ENCODE data around the gene KCNQ4.

Gene KCNQ4

GRCh38 chr1:40803902-40804301 is 20.3 kb downstream of the KCNQ4 start:
- Mint-ChIP-seq H3K36me3 (ENCODE audit: low read depth) (no peaks in the 10 kb centered on the region), H3K4me3 (no peak overlapping the region), H3K9me3 (no peaks in the 10 kb centered on the region), H3K4me1 (ENCODE audit: low read depth) (peaks cover 28% of the 10 kb centered on the region), H3K27me3 (ENCODE audit: low read depth) (no peaks in the 10 kb centered on the region), H3K27ac (no peak overlapping the region)

DNA sequence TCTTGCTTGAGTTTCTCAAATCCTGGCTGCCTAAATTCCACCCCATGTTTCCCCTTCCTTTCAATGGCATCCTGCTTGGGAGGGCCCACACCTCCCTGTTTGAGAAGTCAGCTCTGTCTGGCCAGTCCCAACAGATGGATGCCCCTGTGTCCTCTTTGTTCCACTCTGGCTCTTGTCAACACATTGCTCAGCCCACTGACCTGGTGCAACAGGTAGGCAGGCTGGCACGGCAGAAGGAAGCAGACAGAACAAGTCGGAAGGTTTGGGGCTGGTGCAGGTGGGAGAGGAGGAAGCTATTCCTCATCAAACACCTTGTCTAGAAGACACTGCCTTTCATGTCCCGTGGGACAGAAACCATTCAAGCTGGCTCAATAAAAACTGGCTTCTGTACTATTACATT is 22.7 kb downstream of the KCNQ4 start:
- Mint-ChIP-seq H3K36me3 (ENCODE audit: low read depth) (peaks cover 6% of the 10 kb centered on the region), H3K9me3 (peaks cover 5% of the 10 kb centered on the region), H3K27ac (no peak overlapping the region), H3K4me3 (no peak overlapping the region), H3K4me1 (ENCODE audit: low read depth) (peaks cover 39% of the 10 kb centered on the region), H3K27me3 (ENCODE audit: low read depth) (no peaks in the 10 kb centered on the region)

GRCh38 chr1:40806731-40807695 is 23.4 kb downstream of the KCNQ4 start:
- H3K36me3 Mint-ChIP-seq (ENCODE audit: low read depth), result peaks cover 6% of the 10 kb centered on the region
- peaks cover 5% of the 10 kb centered on the region for H3K9me3 Mint-ChIP-seq
- no peaks in the 10 kb centered on the region for H3K27me3 Mint-ChIP-seq (ENCODE audit: low read depth)
- no peak overlapping the region for H3K27ac Mint-ChIP-seq
- no peak overlapping the region for H3K4me3 Mint-ChIP-seq
- H3K4me1 Mint-ChIP-seq (ENCODE audit: low read depth), result peaks cover 31% of the 10 kb centered on the region

DNA sequence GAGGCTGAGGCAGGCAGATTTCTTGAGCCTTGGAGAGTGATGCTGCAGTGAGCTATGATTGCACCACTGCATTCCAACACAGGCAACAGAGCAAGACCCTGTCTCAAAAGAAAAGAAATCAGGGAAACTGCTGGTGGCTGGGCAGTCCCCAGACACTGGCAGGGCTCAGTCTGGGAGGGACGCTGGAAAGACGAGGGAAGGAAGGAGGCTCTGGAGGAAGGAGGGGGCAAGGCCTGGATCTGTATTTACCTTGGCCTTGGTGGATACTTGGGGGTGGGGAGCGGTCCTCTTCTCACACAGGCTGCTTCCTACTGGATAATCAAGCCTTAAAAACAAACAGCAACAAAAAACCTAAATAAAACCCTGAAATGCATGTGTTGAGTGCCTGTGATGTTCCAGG is 24.4 kb downstream of the KCNQ4 start:
- H3K27ac Mint-ChIP-seq, result peak overlapping the region; percentile 50

DNA sequence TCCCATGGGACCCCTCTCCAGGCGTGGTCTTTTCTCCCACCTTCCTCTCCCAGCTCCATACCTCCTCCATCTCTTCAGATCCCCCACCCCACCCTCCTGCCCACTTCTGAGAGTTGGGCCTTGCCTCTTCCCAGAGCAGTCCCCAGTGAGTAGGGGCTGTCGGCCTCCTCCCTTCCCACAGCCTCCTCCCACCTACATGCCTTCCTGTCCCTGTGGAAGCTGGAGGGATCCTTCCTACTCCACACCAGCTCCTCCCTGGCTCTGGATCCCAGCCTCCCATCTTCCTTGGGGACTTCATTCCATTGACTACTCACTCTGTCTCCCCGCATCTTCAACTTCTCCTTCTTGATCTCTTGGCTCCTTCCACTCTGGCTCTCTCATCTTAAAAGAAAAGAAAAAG is 24.9 kb downstream of the KCNQ4 start:
- Mint-ChIP-seq H3K36me3 (ENCODE audit: low read depth) (peaks cover 6% of the 10 kb centered on the region), H3K4me1 (ENCODE audit: low read depth) (peaks cover 27% of the 10 kb centered on the region), H3K27me3 (ENCODE audit: low read depth) (no peaks in the 10 kb centered on the region), H3K9me3 (peaks cover 5% of the 10 kb centered on the region), H3K27ac (peak overlapping the region; percentile 97), H3K4me3 (no peak overlapping the region)

More for the DNA sequence above, 24.4 kb downstream of the KCNQ4 start:
- Mint-ChIP-seq H3K4me1 (ENCODE audit: low read depth) (peaks cover 29% of the 10 kb centered on the region), H3K4me3 (no peak overlapping the region), H3K36me3 (ENCODE audit: low read depth) (peaks cover 6% of the 10 kb centered on the region), H3K9me3 (peaks cover 5% of the 10 kb centered on the region), H3K27me3 (ENCODE audit: low read depth) (no peaks in the 10 kb centered on the region)

- Mint-ChIP-seq H3K4me1 (ENCODE audit: low read depth) (peaks cover 27% of the 10 kb centered on the region), H3K27ac (peak overlapping the region; percentile 97), H3K4me3 (peak overlapping the region; percentile 74), H3K9me3 (peaks cover 5% of the 10 kb centered on the region), H3K36me3 (ENCODE audit: low read depth) (peaks cover 6% of the 10 kb centered on the region), H3K27me3 (ENCODE audit: low read depth) (no peaks in the 10 kb centered on the region)
These were observed 25.3 kb downstream of the KCNQ4 start for GRCh38 chr1:40808909-40809308.

GRCh38 chr1:40810927-40811326 is 27.3 kb downstream of the KCNQ4 start:
- H3K4me3 Mint-ChIP-seq, result no peak overlapping the region
- H3K27ac Mint-ChIP-seq, result no peak overlapping the region
- H3K36me3 Mint-ChIP-seq (ENCODE audit: low read depth), result peaks cover 6% of the 10 kb centered on the region
- H3K9me3 Mint-ChIP-seq, result peaks cover 5% of the 10 kb centered on the region
- H3K27me3 Mint-ChIP-seq (ENCODE audit: low read depth), result peaks cover 4% of the 10 kb centered on the region
- H3K4me1 Mint-ChIP-seq (ENCODE audit: low read depth), result peaks cover 27% of the 10 kb centered on the region

DNA sequence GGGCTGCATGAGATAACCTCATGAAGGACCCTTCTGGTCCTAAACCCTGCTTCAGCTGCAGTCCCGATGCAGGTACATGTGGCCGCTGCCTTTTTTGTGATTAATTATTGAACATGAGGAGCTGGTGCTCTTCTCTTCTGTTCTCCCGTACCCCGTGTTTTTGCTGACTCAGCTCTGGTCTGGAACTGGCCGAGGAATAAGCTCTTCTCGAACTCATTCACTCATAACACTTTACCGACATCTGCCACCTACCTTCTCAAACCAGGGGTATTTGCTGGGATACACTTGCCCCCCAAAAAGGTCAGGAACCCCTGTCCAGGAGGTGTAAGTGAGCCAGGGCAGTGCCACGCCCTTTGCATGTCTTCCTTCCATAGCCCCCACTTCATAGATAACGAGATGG is 31.8 kb downstream of the KCNQ4 start:
- H3K27me3 Mint-ChIP-seq (ENCODE audit: low read depth), result peaks cover 8% of the 10 kb centered on the region
- no peaks in the 10 kb centered on the region for H3K36me3 Mint-ChIP-seq (ENCODE audit: low read depth)
- no peaks in the 10 kb centered on the region for H3K9me3 Mint-ChIP-seq
- no peak overlapping the region for H3K4me3 Mint-ChIP-seq
- no peak overlapping the region for H3K27ac Mint-ChIP-seq
- H3K4me1 Mint-ChIP-seq (ENCODE audit: low read depth), result peaks cover 19% of the 10 kb centered on the region

DNA sequence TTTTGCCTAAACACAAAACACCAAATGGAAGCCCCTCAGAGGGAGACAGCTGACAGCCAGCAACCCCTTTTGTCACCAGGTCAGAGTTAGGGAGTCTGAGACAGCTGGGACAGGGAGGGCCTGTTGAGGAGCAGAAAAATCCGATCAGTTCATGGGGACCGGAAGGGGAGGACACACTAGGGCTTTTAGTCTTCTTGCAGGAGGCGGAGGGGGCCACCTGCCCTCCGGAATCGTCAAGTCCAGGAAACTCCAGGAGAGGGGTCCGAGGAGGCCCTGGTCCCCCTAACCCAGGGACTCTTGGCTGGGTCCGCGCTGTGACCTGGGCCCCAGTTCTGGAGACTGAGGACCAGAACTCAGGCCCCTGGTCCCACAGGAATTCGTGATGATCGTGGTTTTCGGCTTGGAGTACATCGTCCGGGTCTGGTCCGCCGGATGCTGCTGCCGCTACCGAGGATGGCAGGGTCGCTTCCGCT is 34.2 kb downstream of the KCNQ4 start:
- Mint-ChIP-seq H3K4me1 (ENCODE audit: low read depth) (peaks cover 14% of the 10 kb centered on the region), H3K36me3 (ENCODE audit: low read depth) (no peaks in the 10 kb centered on the region), H3K27ac (peak overlapping the region; percentile 73), H3K9me3 (no peaks in the 10 kb centered on the region), H3K4me3 (peak overlapping the region; percentile 67), H3K27me3 (ENCODE audit: low read depth) (peaks cover 8% of the 10 kb centered on the region)

DNA sequence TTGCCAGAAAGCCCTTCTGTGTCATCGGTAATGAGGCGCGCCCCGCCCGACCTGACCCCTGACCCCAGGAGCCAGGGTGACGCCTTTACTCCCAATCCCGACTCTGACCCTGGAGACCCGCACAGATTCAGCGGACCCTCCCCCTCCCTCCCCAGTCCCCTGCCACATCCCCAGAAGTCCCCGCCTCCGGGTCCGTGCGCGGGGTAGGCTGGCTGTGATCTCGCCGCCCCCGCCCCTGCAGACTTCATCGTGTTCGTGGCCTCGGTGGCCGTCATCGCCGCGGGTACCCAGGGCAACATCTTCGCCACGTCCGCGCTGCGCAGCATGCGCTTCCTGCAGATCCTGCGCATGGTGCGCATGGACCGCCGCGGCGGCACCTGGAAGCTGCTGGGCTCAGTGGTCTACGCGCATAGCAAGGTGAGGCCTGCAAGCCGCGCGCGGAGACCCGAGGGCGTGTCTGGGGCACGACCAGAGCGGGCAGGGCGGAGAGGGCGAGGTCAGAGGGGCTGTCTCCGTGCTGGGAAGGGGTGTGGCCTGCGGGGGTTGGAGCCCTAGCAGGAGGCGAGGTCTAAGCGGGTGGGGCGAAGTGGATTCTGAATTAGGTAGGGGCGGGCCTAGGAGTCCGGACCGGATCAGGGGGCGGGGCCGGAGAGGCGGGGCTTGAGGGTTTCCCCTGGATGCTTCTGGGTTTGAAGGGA is 34.8 kb downstream of the KCNQ4 start:
- Mint-ChIP-seq H3K27me3 (ENCODE audit: low read depth) (peaks cover 8% of the 10 kb centered on the region), H3K4me1 (ENCODE audit: low read depth) (peaks cover 14% of the 10 kb centered on the region), H3K27ac (peak overlapping the region; percentile 73), H3K36me3 (ENCODE audit: low read depth) (no peaks in the 10 kb centered on the region), H3K9me3 (no peaks in the 10 kb centered on the region), H3K4me3 (peak overlapping the region; percentile 67)

DNA sequence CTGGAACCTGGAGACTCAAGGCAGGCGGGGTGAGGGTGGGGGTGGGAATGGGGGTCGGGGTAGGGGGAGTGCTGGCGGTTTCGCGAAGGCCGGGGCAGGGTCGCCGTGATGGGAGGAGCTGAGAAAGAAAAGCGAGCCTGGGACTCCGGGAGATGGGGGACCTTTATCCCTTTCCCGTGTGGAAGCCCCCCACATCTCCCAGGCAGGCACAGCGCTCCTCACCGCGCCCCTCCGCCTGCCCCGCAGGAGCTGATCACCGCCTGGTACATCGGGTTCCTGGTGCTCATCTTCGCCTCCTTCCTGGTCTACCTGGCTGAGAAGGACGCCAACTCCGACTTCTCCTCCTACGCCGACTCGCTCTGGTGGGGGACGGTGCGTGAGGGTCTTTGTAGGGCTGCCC is 35.5 kb downstream of the KCNQ4 start:
- Mint-ChIP-seq H3K27ac (no peak overlapping the region), H3K4me1 (ENCODE audit: low read depth) (peaks cover 14% of the 10 kb centered on the region), H3K9me3 (no peaks in the 10 kb centered on the region), H3K27me3 (ENCODE audit: low read depth) (peaks cover 8% of the 10 kb centered on the region), H3K36me3 (ENCODE audit: low read depth) (no peaks in the 10 kb centered on the region), H3K4me3 (peak overlapping the region; percentile 67)

GRCh38 chr1:40820251-40820797 is 36.7 kb downstream of the KCNQ4 start:
- Mint-ChIP-seq H3K4me3 (no peak overlapping the region), H3K27me3 (ENCODE audit: low read depth) (peaks cover 6% of the 10 kb centered on the region), H3K27ac (no peak overlapping the region), H3K9me3 (no peaks in the 10 kb centered on the region), H3K36me3 (ENCODE audit: low read depth) (no peaks in the 10 kb centered on the region), H3K4me1 (ENCODE audit: low read depth) (peaks cover 20% of the 10 kb centered on the region)

DNA sequence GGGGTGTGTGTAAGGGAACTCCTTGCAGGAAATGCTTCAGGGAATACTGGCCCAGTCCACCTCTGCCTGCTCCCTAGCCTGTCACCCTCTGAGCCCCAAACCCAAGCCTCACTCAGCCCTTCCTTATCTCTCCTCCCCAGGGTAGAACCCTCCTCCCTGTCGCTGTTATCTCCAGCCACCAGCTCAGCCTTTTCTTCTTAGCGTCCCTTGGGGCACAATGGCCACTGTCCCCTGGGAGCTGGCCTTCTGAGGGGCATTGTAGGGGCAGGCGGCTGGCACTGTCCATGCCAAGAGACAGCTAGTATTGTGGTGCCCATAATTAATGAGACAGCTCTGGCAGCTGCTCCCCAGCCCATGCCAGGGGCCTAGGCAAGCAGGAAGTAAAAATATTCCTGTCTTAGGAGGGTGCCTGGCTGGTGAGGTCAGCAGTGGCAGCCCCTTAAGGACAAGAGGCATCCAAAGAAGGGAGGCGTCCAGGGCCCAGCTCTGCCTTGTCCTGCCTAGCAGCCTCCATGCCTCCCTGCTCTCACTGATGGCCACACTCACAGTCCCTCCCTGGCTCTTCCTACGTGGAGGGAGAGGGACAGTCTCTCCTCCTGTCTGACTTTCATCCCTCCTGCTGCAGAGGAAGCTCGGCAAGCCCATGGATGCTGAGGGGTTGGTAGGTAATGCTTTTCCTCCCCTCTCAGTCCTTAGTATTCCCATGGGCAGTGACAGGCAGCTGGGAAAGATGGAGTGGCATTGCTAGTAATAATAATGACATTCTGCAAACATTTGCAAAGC is 37.5 kb downstream of the KCNQ4 start:
- Mint-ChIP-seq H3K9me3 (no peaks in the 10 kb centered on the region), H3K4me3 (no peak overlapping the region), H3K36me3 (ENCODE audit: low read depth) (no peaks in the 10 kb centered on the region), H3K27me3 (ENCODE audit: low read depth) (peaks cover 4% of the 10 kb centered on the region), H3K4me1 (ENCODE audit: low read depth) (peaks cover 24% of the 10 kb centered on the region), H3K27ac (no peak overlapping the region)

DNA sequence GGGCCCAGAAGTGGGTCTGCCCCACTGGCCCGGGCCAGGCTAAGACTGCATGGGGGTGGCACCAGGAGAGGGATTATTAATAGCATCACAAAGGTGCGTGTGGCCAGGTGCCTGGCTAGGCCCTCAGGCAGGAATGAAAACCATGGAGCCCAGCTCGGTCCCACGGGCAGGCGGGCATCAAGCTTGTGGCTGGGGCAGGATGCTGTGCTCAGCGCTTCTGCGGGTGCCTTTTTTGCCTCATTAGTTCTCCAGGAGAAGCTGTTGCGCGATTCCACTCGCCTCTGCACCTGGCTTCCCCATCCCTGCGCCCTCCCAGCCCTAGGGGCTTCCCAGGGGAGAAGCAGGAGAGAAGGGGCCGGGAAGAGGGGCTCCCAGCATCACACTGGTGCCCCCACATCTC is 39.3 kb downstream of the KCNQ4 start:
- Mint-ChIP-seq H3K4me1 (ENCODE audit: low read depth) (peaks cover 26% of the 10 kb centered on the region), H3K4me3 (no peak overlapping the region), H3K36me3 (ENCODE audit: low read depth) (no peaks in the 10 kb centered on the region), H3K9me3 (no peaks in the 10 kb centered on the region), H3K27me3 (ENCODE audit: low read depth) (peaks cover 3% of the 10 kb centered on the region), H3K27ac (no peak overlapping the region)
